SK-N-SH (cell line): Measurements from ENCODE around the gene HNRNPF. TPM values are rescaled to one million over a fixed set of nuclear protein-coding genes. Genes with fewer than 3 reads are reported as not detected.

Experiments
- CTCF ChIA-PET: fragments of 300-600, 350-600 bp; formaldehyde crosslinking; extraction: SDS; loops from one replicate; lab custom pipeline; 2021; lab: Yijun Ruan, JAX
- POLR2A ChIA-PET: fragments of 350-600 bp; sonication (Branson Sonifier 250); formaldehyde crosslinking; extraction: SDS; loops from one replicate; lab custom pipeline; 2020; ENCODE audit warnings: antibody characterized with exemption, inconsistent platforms; lab: Yijun Ruan, JAX
- DNase-seq: peaks from one replicate; pipeline ENCODE4 v3.0.0; 2012
- H2AFZ ChIP-seq: fragments of 200-600 bp; sonication (generic); 2 replicates; pipeline ENCODE4 v1.8.1; 2016; ENCODE audit warnings: antibody characterized with exemption, mild to moderate bottlenecking, low read depth
- H3F3A ChIP-seq: fragments of 200-600 bp; sonication (generic); replicated peaks from 2 replicates; pipeline ENCODE3; 2016; ENCODE audit warnings: antibody characterized with exemption, mild to moderate bottlenecking; ENCODE audit not compliant: insufficient read depth
- H3K27ac ChIP-seq, 2 experiments: fragments of 200-500 bp in 1 of 2; fragments of 200-600 bp in 1 of 2; sonication (Bioruptor generic) in 1 of 2; sonication (generic), shearing (Covaris generic) in 1 of 2; 2 replicates each; pipeline versions ENCODE4 v1.5.1 to v1.6.1; 2014 to 2016; ENCODE audit warnings: low read depth in 2 of 2, inconsistent platforms in 1 of 2, low read length in 1 of 2, mild to moderate bottlenecking in 1 of 2, mixed read lengths in 1 of 2
- H3K27me3 ChIP-seq: fragments of 200-600 bp; sonication (generic), shearing (Covaris generic); 2 replicates; pipeline ENCODE4 v1.6.1; 2016; ENCODE audit warnings: mixed run types; ENCODE audit not compliant: insufficient read depth
- H3K36me3 ChIP-seq, 2 experiments: fragments of 200-500 bp in 1 of 2; fragments of 200-600 bp in 1 of 2; sonication (Bioruptor generic) in 1 of 2; sonication (generic) in 1 of 2; replicated peaks in 1 of 2; 2 replicates each; pipeline versions ENCODE3 to v1.5.1; 2014 to 2016; ENCODE audit warnings: low read length in 1 of 2, mild to moderate bottlenecking in 1 of 2; ENCODE audit not compliant: insufficient read depth in 2 of 2, control insufficient read depth in 1 of 2
- H3K4me1 ChIP-seq, 2 experiments: fragments of 200-500 bp in 1 of 2; fragments of 200-600 bp in 1 of 2; sonication (Bioruptor generic) in 1 of 2; sonication (generic), shearing (Covaris generic) in 1 of 2; 2 replicates each; pipeline versions ENCODE4 v1.5.1 to v1.6.1; 2014 to 2016; ENCODE audit warnings: low read depth in 1 of 2, low read length in 1 of 2, mixed run types in 1 of 2; ENCODE audit not compliant: insufficient read depth in 2 of 2, control insufficient read depth in 1 of 2
- H3K4me2 ChIP-seq: fragments of 200-600 bp; sonication (generic), shearing (Covaris generic); 2 replicates; pipeline ENCODE4 v1.6.1; 2017; ENCODE audit warnings: mixed run types
- H3K4me3 ChIP-seq, 2 experiments: fragments of 200-500 bp in 1 of 2; fragments of 200-600 bp in 1 of 2; sonication (Bioruptor generic) in 1 of 2; sonication (generic), shearing (Covaris generic) in 1 of 2; 2 replicates each; pipeline versions ENCODE4 v1.5.1 to v1.8.1; 2014 to 2016; ENCODE audit warnings: low read depth in 2 of 2, inconsistent platforms in 1 of 2, low read length in 1 of 2, mild to moderate bottlenecking in 1 of 2, mixed read lengths in 1 of 2, moderate library complexity in 1 of 2
- H3K79me2 ChIP-seq: fragments of 200-600 bp; sonication (generic); 2 replicates; pipeline ENCODE4 v1.8.1; 2017; ENCODE audit warnings: mild to moderate bottlenecking; ENCODE audit not compliant: insufficient read depth
- H3K9ac ChIP-seq: fragments of 200-600 bp; sonication (generic); 2 replicates; pipeline ENCODE4 v1.6.1; 2017; ENCODE audit warnings: mixed run types
- H3K9me2 ChIP-seq: fragments of 200-600 bp; sonication (generic); 2 replicates; pipeline ENCODE4 v1.6.1; 2017; ENCODE audit warnings: mixed run types
- H3K9me3 ChIP-seq: fragments of 200-600 bp; sonication (generic); 2 replicates; pipeline ENCODE4 v1.6.1; 2017; ENCODE audit warnings: mixed run types, mild to moderate bottlenecking, moderate library complexity
- H4K20me1 ChIP-seq: fragments of 200-600 bp; sonication (generic); 2 replicates; pipeline ENCODE4 v1.6.1; 2017; ENCODE audit warnings: mild to moderate bottlenecking, mixed run types; ENCODE audit not compliant: insufficient read depth
- CHD2 ChIP-seq: fragments of 150-350 bp; IDR thresholded peaks from 2 replicates; pipeline ENCODE4 v1.6.1; 2018; ENCODE audit warnings: low read length; ENCODE audit not compliant: partially characterized antibody
- EZH2phosphoT487 ChIP-seq: fragments of 200-600 bp; sonication (generic); IDR thresholded peaks from 2 replicates; pipeline ENCODE4 v1.6.1; 2017; ENCODE audit warnings: low read depth, mixed run types, mild to moderate bottlenecking, antibody characterized with exemption, moderate library complexity, borderline replicate concordance
- GATA2 ChIP-seq: sonication (generic); formaldehyde crosslinking; IDR thresholded peaks from 2 replicates; pipeline ENCODE4 v1.5.0; 2020; ENCODE audit warnings: mild to moderate bottlenecking, missing genetic modification reagents
- JUND ChIP-seq: IDR thresholded peaks from 2 replicates; pipeline ENCODE4 v1.4.0; 2012
- MXI1 ChIP-seq: IDR thresholded peaks from 2 replicates; pipeline ENCODE4 v1.6.1; 2012; ENCODE audit warnings: mild to moderate bottlenecking, low read depth, low read length, improper control_type of control experiment
- NRF1 ChIP-seq: IDR thresholded peaks from 2 replicates; pipeline ENCODE4 v1.6.1; 2012; ENCODE audit warnings: low read depth, mild to moderate bottlenecking, low read length
- RCOR1 ChIP-seq: fragments of 150-350 bp; IDR thresholded peaks from 2 replicates; pipeline ENCODE4 v1.6.1; 2017; ENCODE audit warnings: antibody characterized with exemption, low read length
- RFX5 ChIP-seq: IDR thresholded peaks from 2 replicates; pipeline ENCODE4 v1.6.1; 2012; ENCODE audit warnings: mild to moderate bottlenecking, improper control_type of control experiment, low read length
- TAF1 ChIP-seq: IDR thresholded peaks from 2 replicates; pipeline ENCODE4 v1.6.1; 2012; ENCODE audit warnings: low read depth, mild to moderate bottlenecking, low read length, moderate library complexity, borderline replicate concordance
- WGBS: methylation state at CpG from one replicate; pipeline ENCODE4 v1.1.6; 2017; ENCODE audit warnings: low lambda C conversion rate; 5-methylcytosine and 5-hydroxymethylcytosine counted together
- polyA plus RNA-seq, 3 experiments: library from polyadenylated mRNA; depleted of rRNA; stranded (reverse); fragments of >200 nt; gene quantifications; 2 replicates each; pipeline ENCODE4 v1.2.3, GENCODE V29; 2012
- TF ChIP-seq, protein P1 (sequence below): fragments of 150-350 bp; IDR thresholded peaks from 2 replicates; pipeline ENCODE4 v1.6.1; 2017; ENCODE audit warnings: antibody characterized with exemption, low read length, low read depth, borderline replicate concordance

Gene HNRNPF
- polyA plus RNA-seq, 1 of the 3 experiments (the other 2 are of a cell fraction), result 195 TPM

DNA sequence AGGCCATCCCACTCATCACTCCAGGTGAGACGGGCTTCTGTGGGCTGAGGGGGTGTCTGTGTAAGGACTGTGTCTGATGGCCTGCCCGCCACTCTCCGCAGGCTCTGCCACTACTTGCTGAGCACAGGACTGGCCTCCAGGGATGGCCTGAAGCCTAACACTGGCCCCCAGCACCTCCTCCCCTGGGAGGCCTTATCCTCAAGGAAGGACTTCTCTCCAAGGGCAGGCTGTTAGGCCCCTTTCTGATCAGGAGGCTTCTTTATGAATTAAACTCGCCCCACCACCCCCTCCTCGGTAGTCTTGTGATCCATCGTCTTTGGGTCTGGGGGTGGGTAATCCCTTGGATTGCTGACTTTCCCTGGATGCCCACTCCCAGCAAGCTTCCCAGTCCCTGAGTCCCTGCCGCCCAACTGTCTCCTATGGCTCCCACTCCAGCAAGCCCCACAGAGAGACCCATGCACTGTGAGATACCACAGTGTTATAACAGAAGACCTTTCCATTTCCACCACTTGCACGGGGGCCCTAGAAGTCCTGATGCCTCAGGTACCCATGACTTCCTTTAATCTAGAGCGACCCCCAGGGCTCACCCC is 32.8 kb downstream of the HNRNPF start:
- Histone ChIP-seq H3K9me2 (no peaks in the 10 kb centered on the region), H3K4me2 (no peak overlapping the region), H3F3A (peaks cover 6% of the 10 kb centered on the region), H3K36me3 (no peaks in the 10 kb centered on the region), H2AFZ (no peak overlapping the region), H3K4me1 (no peaks in the 10 kb centered on the region), H4K20me1 (no peaks in the 10 kb centered on the region), H3K79me2 (no peaks in the 10 kb centered on the region), H3K9me3 (no peaks in the 10 kb centered on the region), H3K27ac (no peak overlapping the region), H3K9ac (no peak overlapping the region), H3K27me3 (no peaks in the 10 kb centered on the region), H3K4me3 (no peak overlapping the region)
- WGBS, result 71% methylated on average over 7 of the region's 9 CpGs
- TF ChIP-seq, protein P1, sequence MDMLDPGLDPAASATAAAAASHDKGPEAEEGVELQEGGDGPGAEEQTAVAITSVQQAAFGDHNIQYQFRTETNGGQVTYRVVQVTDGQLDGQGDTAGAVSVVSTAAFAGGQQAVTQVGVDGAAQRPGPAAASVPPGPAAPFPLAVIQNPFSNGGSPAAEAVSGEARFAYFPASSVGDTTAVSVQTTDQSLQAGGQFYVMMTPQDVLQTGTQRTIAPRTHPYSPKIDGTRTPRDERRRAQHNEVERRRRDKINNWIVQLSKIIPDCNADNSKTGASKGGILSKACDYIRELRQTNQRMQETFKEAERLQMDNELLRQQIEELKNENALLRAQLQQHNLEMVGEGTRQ, result no peak
- no peak for TF ChIP-seq EZH2phosphoT487
- no peak for TF ChIP-seq MXI1
- TF ChIP-seq JUND, result no peak
- no peak for TF ChIP-seq TAF1
- TF ChIP-seq CHD2, result no peak
- no peak for TF ChIP-seq RFX5
- no peak for TF ChIP-seq RCOR1
- TF ChIP-seq GATA2 (CRISPR knock-in tag), result no peak
- ChIA-PET CTCF (interaction anchor here (0.8 kb wide), 1 partner anchor 14 kb away, joined by 3 read pairs; no protein-coding TSS in a partner anchor), POLR2A (no interaction called here)
- DNase-seq, result no peak

DNA sequence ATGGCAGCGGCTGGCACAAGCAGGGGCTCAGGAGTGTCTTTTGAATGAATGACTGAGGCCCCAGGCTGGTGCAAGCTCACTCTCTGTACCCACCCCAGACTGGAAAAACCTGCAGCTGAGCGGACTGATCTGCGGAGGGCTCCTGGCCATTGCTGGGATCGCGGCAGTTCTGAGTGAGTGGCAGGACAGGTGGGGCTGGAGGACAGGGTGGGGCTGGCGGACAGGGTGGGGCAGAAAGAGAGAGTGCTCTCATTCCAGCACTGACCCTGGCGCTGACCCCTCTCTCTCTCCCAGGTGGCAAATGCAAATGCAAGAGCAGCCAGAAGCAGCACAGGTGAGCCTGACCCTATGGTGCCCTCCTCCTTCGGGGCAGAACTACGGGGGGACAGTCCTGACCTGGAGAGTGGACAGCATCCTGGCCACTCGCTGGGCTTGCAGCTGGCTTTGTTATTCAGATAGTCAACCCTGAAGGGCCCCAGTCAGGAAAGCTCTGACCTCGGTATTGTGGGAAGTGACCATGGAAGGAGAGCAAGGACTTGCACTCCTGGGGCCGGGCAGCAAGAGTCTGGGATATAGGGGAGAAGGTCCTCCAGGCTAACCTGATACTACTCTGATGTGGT is 33.5 kb downstream of the HNRNPF start:
- H3K9ac ChIP-seq, result no peak overlapping the region
- no peaks in the 10 kb centered on the region for H3K9me2 ChIP-seq
- TF ChIP-seq, protein P1, result no peak
- TF ChIP-seq CHD2, result no peak
- TF ChIP-seq NRF1, result no peak
- TF ChIP-seq, all 33 proteins: peak for 0
- 73% methylated on average over 7 of the region's 12 CpGs for WGBS
- no peaks in the 10 kb centered on the region for H3K36me3 ChIP-seq
- POLR2A ChIA-PET, result interaction anchor here (1.0 kb wide), 1 partner anchor 11 kb away, joined by 5 read pairs; no protein-coding TSS in a partner anchor
- peaks cover 2% of the 10 kb centered on the region for H3F3A ChIP-seq
- no peak overlapping the region for H3K4me2 ChIP-seq
- H2AFZ ChIP-seq, result no peak overlapping the region
- H3K9me3 ChIP-seq, result no peaks in the 10 kb centered on the region
- no peak overlapping the region for H3K4me3 ChIP-seq
- H3K27me3 ChIP-seq, result no peaks in the 10 kb centered on the region
- H4K20me1 ChIP-seq, result no peaks in the 10 kb centered on the region
- no peaks in the 10 kb centered on the region for H3K79me2 ChIP-seq
- H3K27ac ChIP-seq, result no peak overlapping the region
- no peaks in the 10 kb centered on the region for H3K4me1 ChIP-seq
- CTCF ChIA-PET, result interaction anchor here (0.6 kb wide), 1 partner anchor 28 kb away, joined by 3 read pairs; no protein-coding TSS in a partner anchor
- DNase-seq, result no peak
